ENCODE measurements around the gene RGMB. TPM values are rescaled to one million over a fixed set of nuclear protein-coding genes. Genes with fewer than 3 reads are reported as not detected.

Gene RGMB
- total and polyA plus RNA-seq, 2 of the 13 experiments (the other 11 are each of a cell fraction or from before 2014, with no cell fraction given): 3.0 to 3.8 TPM

DNA sequence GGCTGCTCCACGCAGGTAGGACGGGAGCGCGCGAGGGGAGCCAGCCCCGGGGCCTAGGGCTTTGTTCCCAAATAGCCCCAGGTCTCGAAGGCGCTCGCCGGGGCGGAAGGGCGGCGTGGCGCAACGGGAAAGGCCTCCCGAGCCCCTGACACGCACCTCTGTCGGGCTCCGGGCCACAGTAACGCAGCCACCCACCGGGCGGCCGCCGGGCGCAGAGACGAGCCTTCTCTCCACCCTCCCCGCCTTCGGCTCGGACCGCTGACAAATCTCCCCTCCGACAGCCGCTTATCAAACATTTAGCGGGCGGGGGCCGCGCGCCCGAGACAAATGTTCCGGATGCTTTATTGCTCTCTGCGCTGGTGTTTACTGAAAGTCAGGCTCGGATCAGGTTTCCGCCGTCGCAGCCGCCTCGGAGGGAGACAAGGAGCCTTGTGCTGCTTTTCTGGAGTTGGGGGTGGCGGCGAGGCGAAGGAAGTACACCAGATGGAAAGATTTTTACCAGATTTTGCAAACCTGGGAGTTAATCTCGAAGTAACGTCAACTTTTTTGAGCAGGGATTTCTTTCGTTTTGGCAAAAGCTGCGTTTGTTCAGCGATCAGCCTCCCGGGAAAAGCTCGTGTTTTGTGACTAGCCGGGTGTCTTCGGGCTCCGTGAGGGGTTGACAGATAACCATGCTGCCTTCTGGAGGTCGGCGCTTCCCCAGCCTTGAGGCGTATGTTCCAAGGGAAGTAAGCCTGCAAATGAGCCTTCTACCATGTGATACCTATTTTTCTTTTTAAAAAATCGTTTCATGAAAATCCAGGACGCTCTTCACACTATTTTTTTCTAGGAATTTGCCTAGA is 950 bp downstream of the RGMB start (continued):
- TF ChIP-seq, protein P1, sequence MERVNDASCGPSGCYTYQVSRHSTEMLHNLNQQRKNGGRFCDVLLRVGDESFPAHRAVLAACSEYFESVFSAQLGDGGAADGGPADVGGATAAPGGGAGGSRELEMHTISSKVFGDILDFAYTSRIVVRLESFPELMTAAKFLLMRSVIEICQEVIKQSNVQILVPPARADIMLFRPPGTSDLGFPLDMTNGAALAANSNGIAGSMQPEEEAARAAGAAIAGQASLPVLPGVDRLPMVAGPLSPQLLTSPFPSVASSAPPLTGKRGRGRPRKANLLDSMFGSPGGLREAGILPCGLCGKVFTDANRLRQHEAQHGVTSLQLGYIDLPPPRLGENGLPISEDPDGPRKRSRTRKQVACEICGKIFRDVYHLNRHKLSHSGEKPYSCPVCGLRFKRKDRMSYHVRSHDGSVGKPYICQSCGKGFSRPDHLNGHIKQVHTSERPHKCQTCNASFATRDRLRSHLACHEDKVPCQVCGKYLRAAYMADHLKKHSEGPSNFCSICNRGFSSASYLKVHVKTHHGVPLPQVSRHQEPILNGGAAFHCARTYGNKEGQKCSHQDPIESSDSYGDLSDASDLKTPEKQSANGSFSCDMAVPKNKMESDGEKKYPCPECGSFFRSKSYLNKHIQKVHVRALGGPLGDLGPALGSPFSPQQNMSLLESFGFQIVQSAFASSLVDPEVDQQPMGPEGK (CRISPR knock-in tag; IDR thresholded peaks at IDR 0.05): peak; percentile 69
- TF ChIP-seq KMT2B (CRISPR knock-in tag; IDR thresholded peaks at IDR 0.05) (peak; percentile 69; the same call in 1 of the 2 replicates), ZNF33A (CRISPR knock-in tag; IDR thresholded peaks at IDR 0.05; ENCODE audit: borderline replicate concordance) (no peak), GABPB1 (CRISPR knock-in tag; IDR thresholded peaks at IDR 0.05) (peak; percentile 67; the same call in 1 of the 2 replicates), SOX13 (IDR thresholded peaks at IDR 0.05) (no peak), SOX13 (CRISPR knock-in tag; conservative IDR thresholded peaks at IDR 0.05 in 1 of 2, IDR thresholded peaks at IDR 0.05 in 1 of 2) (peak in 1 of 2 experiments; percentile 28; a peak in 1 of 4 replicates), SP4 (CRISPR knock-in tag; IDR thresholded peaks at IDR 0.05) (no peak), SIN3A (IDR thresholded peaks at IDR 0.05; ENCODE audit: borderline replicate concordance, low read depth, low read length) (peak; percentile 69; the same call in 1 of the 2 replicates), ZNF777 (CRISPR knock-in tag; IDR thresholded peaks at IDR 0.05) (peak; percentile 89), ZNF180 (CRISPR knock-in tag; IDR thresholded peaks at IDR 0.05; ENCODE audit: borderline replicate concordance, low read depth) (no peak), ZNF614 (CRISPR knock-in tag; IDR thresholded peaks at IDR 0.05; ENCODE audit: borderline replicate concordance) (peak; percentile 61; the same call in 1 of the 2 replicates), RARG (CRISPR knock-in tag; IDR thresholded peaks at IDR 0.05; ENCODE audit: low read depth) (no peak), THAP11 (CRISPR knock-in tag; IDR thresholded peaks at IDR 0.05) (0 out of 2 replicates have a peak, but pooled peaks have one; percentile 18), TGIF2 (CRISPR knock-in tag; IDR thresholded peaks at IDR 0.05) (peak; percentile 75; the same call in 1 of the 2 replicates), ZNF292 (CRISPR knock-in tag; IDR thresholded peaks at IDR 0.05; ENCODE audit: borderline replicate concordance, low read depth) (0 out of 2 replicates have a peak, but pooled peaks have one; percentile 37), RXRA (CRISPR knock-in tag; IDR thresholded peaks at IDR 0.05) (0 out of 2 replicates have a peak, but pooled peaks have one; percentile 18)
- TF ChIP-seq, protein P2, sequence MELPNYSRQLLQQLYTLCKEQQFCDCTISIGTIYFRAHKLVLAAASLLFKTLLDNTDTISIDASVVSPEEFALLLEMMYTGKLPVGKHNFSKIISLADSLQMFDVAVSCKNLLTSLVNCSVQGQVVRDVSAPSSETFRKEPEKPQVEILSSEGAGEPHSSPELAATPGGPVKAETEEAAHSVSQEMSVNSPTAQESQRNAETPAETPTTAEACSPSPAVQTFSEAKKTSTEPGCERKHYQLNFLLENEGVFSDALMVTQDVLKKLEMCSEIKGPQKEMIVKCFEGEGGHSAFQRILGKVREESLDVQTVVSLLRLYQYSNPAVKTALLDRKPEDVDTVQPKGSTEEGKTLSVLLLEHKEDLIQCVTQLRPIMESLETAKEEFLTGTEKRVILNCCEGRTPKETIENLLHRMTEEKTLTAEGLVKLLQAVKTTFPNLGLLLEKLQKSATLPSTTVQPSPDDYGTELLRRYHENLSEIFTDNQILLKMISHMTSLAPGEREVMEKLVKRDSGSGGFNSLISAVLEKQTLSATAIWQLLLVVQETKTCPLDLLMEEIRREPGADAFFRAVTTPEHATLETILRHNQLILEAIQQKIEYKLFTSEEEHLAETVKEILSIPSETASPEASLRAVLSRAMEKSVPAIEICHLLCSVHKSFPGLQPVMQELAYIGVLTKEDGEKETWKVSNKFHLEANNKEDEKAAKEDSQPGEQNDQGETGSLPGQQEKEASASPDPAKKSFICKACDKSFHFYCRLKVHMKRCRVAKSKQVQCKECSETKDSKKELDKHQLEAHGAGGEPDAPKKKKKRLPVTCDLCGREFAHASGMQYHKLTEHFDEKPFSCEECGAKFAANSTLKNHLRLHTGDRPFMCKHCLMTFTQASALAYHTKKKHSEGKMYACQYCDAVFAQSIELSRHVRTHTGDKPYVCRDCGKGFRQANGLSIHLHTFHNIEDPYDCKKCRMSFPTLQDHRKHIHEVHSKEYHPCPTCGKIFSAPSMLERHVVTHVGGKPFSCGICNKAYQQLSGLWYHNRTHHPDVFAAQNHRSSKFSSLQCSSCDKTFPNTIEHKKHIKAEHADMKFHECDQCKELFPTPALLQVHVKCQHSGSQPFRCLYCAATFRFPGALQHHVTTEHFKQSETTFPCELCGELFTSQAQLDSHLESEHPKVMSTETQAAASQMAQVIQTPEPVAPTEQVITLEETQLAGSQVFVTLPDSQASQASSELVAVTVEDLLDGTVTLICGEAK (IDR thresholded peaks at IDR 0.05): no peak
- TF ChIP-seq, protein P2 (CRISPR knock-in tag; IDR thresholded peaks at IDR 0.05): 0 out of 2 replicates have a peak, but pooled peaks have one; percentile 4

All from HepG2 (cell line).